GM12892 (cell line): ENCODE data around the gene SERINC2. TPM values are rescaled to one million over a fixed set of nuclear protein-coding genes. Genes with fewer than 3 reads are reported as not detected.

Experiments used
- DNase-seq: peaks from one replicate; pipeline ENCODE4 v3.0.0; 2011; ENCODE audit not compliant: insufficient read length
- FAIRE-seq: peaks from 2 replicates; lab custom pipeline; 2011; peaks lifted over from hg19 to GRCh38; lab: Jason Lieb, UNC
- POLR2A ChIP-seq: IDR thresholded peaks from 2 replicates; pipeline ENCODE4 v1.6.1; 2011; ENCODE audit warnings: low read depth, low read length, control low read depth
- POLR2AphosphoS5 ChIP-seq: IDR thresholded peaks from 2 replicates; pipeline ENCODE4 v1.6.1; 2011; ENCODE audit warnings: low read depth, low read length, control low read depth
- TAF1 ChIP-seq: IDR thresholded peaks from 2 replicates; pipeline ENCODE4 v1.6.1; 2011; ENCODE audit warnings: low read depth, mild to moderate bottlenecking, control low read depth, low read length, borderline replicate concordance
- polyA plus RNA-seq: library from polyadenylated mRNA; unstranded; fragments of >200 nt; gene quantifications from one replicate; pipeline ENCODE4 v1.2.1, GENCODE V29; 2012; ENCODE audit warnings: missing spikeins, inconsistent platforms; ENCODE audit not compliant: missing spikeins

SERINC2 gene
- 0.17 TPM for polyA plus RNA-seq

GRCh38 chr1:31412732-31413404 is at the start of gene SERINC2:
Gene SERINC2 (plus strand): TSS chr1:31413213. CDS start chr1:31413266, 53 bp downstream.
- DNase-seq (peak; percentile 73), FAIRE-seq (no peak)
- TF ChIP-seq POLR2A (no peak), TAF1 (no peak), POLR2AphosphoS5 (no peak)

GRCh38 chr1:31364561-31365250 is 48.3 kb upstream of the SERINC2 start:
- DNase-seq (no peak), FAIRE-seq (no peak)
- TF ChIP-seq POLR2A, result no peak
- TF ChIP-seq TAF1, result no peak

- no peak for TF ChIP-seq TAF1
- no peak for TF ChIP-seq POLR2AphosphoS5
- no peak for TF ChIP-seq POLR2A
- FAIRE-seq (no peak), DNase-seq (no peak)
Measured at GRCh38 chr1:31366796-31367195, 46.2 kb upstream of the SERINC2 start.

- DNase-seq (no peak), FAIRE-seq (no peak)
- TF ChIP-seq TAF1 (no peak), POLR2A (no peak), POLR2AphosphoS5 (no peak)
Measured at GRCh38 chr1:31368611-31369107, 44.4 kb upstream of the SERINC2 start.

- no peak for DNase-seq
- no peak for FAIRE-seq
- no peak for TF ChIP-seq POLR2A
- no peak for TF ChIP-seq TAF1
- TF ChIP-seq POLR2AphosphoS5, result no peak
Measured at GRCh38 chr1:31370021-31370420, 43.0 kb upstream of the SERINC2 start.

- no peak for DNase-seq
- TF ChIP-seq TAF1, result no peak
- no peak for TF ChIP-seq POLR2A
- no peak for TF ChIP-seq POLR2AphosphoS5
- no peak for FAIRE-seq
Measured at GRCh38 chr1:31370565-31370964, 42.4 kb upstream of the SERINC2 start.

GRCh38 chr1:31371121-31371959 is 41.7 kb upstream of the SERINC2 start:
- TF ChIP-seq POLR2A (no peak), TAF1 (no peak), POLR2AphosphoS5 (no peak)
- FAIRE-seq (no peak), DNase-seq (no peak)

GRCh38 chr1:31372051-31372450 is 41.0 kb upstream of the SERINC2 start:
- DNase-seq, result no peak

GRCh38 chr1:31372751-31373055 is 40.3 kb upstream of the SERINC2 start:
- TF ChIP-seq POLR2AphosphoS5 (no peak), POLR2A (no peak), TAF1 (no peak)
- FAIRE-seq (no peak), DNase-seq (no peak)

More at GRCh38 chr1:31372051-31372450, 41.0 kb upstream of the SERINC2 start:
- TF ChIP-seq POLR2AphosphoS5, result no peak
- TF ChIP-seq TAF1, result no peak
- no peak for TF ChIP-seq POLR2A
- no peak for FAIRE-seq

- TF ChIP-seq POLR2AphosphoS5, result no peak
- TF ChIP-seq TAF1, result no peak
- TF ChIP-seq POLR2A, result no peak
- DNase-seq (peak; percentile 39), FAIRE-seq (no peak)
Measured at GRCh38 chr1:31373056-31373896, 39.7 kb upstream of the SERINC2 start, which contains the start of gene FABP3. Gene FABP3 (minus strand): TSS chr1:31373076. CDS start chr1:31373014, 62 bp downstream.
